GM19468 (cell line): ENCODE data around the gene PTTG1.

Source experiments
- ATAC-seq: cut with Tn5 transposase; IDR thresholded peaks from one replicate; pipeline ENCODE4 v1.9.1; 2021; ENCODE audit warnings: mild to moderate bottlenecking, moderate library complexity, moderate number of reproducible peaks; ENCODE audit not compliant: unreplicated experiment; ENCODE audit errors: extremely low read depth

Gene PTTG1

DNA sequence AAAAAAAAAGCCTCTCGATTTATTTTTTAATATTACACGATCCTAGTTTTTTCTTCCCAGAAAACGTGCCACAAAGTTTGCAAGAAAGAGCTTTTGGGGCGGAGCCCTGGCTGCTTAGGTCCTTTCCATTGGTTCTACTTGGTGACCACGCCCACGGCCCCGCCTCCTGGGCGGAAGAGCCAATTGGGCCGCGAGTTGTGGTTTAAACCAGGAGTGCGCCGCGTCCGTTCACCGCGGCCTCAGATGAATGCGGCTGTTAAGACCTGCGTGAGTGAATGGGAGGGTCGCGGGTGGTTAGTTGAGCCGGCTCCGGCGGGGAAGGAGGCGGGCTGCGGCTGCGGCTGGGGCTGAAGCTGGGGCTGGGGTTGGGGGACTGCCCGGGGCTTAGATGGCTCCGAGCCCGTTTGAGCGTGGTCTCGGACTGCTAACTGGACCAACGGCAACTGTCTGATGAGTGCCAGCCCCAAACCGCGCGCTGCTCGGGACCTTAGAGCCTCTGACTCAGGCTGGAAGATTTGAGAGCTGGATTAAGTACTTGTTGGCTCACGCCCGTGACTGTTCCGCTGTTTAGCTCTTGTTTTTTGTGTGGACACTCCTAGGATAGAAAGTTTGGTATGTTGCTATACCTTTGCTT lies at the start of gene PTTG1:
TSS of gene PTTG1 (plus strand) at position 231 of the 634 bp plus-strand sequence. CDS start 458 bp downstream, outside the sequence.
- peak; percentile 71 for ATAC-seq

DNA sequence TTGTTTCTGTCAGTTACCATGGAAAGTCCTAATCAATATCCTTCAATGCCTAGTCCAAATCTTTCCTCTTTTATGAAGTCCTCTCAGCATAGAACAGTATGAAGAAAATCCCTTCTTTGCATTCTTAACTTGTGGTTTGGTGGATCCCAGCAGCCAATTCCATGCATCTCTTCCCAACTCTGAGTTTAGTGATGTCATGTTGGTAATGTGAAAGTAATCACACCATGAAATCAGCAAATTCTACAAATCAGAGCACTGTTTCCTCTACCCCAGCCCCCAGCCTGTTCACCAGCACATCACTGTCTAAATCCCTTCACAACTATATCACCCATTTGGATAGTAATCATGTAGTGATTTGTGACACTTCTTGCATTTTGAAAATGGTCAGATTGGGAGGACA lies 46.5 kb upstream of the PTTG1 start:
- no peak for ATAC-seq

DNA sequence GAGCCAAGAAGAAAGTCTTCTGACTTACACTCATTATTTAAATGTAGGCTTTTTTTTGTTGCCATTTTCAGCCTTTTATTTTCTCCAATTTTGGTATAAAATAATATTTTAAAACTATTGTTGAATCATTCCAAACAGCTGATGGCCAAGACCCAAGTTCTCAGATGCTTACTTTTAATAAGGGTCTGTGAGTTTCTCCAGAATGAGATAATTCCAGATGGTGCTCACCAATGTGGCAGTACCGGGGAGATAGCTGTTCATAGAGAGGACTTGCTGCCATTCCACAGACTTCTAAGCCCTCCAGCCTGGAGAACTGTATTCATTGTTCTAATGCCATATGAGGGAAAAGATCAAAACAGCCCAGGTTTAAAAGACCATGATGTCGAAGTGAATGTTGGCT lies 46.0 kb upstream of the PTTG1 start:
- ATAC-seq: no peak

DNA sequence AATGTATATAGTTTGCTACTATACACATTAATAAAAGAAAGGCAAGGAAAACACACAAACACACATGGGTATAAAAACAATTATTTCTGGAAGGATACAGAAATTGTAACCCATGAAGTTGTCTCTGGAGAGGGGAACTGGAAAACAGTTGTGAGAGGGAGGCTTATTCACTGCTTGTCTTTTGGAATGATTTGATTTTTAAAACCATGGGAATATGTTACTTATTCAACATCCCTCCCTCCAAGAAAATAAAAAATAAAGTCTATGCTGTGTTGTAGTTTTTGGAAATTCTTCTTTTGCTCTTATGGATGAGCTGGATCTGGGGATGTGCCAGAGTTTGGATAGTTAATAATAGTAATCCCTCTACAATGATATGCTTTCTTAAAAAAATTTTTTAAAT lies 45.2 kb upstream of the PTTG1 start:
- ATAC-seq: no peak

DNA sequence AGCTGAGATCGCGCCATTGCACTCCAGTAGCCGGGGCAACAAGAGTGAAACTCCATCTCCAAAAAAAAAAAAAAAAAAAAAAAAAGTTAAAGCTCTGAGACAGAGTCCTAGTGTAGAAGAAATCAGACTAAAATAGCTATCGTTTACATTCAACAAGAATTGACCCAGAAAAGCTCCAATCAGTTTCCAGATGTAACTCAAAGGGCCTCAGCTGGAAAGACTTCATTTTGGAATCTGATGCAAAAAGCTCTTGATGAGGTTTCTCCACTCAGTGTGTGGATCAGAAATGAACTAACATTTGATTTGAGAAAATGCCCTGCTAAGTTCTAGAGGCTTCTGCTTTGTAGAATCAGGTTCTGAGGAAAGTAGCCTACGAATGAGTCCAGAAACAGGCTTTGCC lies 44.0 kb upstream of the PTTG1 start:
- no peak for ATAC-seq

DNA sequence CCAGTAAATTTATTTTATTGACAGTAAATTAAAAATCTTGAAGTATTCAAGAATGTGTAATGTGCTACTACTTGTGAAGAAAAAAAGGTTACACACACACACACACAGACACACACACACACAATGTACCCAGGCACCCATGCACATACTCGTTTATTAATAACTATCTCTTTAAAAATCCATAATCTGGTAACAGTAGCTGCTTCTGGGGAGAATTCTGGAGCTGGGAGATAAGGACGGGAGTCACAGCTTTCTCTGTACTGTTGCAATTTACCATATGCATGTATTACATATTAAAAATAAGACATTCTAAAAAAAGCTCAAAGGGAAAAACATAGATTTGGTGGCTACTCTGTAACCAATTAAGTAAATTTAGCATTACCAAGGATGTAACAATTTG lies 43.3 kb upstream of the PTTG1 start:
- no peak for ATAC-seq

DNA sequence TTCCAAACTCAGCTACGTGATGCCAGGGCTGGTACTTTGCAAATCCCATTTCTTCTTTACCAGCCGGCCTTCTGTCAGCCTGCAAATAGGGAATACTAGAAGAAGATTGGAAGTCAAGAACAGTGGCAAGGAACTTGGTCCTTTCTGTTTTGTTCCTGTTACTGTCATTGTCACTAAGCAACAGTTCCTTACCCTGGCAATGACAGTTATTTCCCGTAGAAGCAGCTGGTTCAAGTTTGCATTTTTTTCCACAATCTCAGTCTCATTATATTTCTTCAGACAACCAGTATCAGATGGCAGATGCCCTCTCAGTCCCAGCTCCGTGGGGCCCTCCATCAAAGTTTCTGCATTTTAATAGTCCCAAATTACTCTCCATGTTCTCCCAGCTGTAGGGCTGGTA lies 42.1 kb upstream of the PTTG1 start:
- no peak for ATAC-seq

DNA sequence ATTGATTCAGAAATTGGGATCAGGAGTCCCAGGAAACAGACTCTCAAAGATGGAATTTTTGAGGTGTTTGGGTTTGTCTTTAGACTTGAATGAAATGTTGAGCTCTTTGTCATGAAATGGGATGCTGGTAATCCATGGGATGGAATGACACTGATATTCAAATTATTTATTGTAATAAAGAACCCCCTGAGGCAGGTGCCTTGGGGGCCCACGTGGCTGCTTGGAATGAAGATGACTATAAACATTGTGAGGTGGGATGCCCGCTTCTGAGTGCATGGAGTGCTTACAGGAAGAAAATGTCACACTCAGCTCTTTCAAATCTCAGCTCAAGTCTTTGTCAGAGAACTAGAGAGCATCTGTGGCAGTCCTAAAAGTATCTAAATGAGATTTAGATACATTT lies 41.6 kb upstream of the PTTG1 start:
- ATAC-seq: no peak

DNA sequence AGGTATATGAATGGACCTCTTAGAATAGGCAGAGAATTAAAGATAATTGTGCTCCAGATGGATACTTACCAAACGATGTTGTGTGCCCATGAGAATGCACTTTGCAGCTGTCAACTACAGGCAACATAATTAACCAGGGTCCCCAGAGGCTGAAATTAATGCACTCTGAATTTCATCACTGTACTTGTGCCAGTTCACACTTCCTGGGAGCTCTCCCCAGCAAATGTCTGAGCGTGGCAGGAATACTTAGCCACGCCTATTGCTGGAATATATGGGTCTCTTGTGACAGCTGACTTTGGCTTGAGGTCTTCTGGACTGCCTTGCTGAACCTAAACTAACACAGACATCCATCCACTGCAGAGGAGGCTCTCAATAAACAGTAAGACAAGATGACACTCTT lies 39.3 kb upstream of the PTTG1 start:
- no peak for ATAC-seq

DNA sequence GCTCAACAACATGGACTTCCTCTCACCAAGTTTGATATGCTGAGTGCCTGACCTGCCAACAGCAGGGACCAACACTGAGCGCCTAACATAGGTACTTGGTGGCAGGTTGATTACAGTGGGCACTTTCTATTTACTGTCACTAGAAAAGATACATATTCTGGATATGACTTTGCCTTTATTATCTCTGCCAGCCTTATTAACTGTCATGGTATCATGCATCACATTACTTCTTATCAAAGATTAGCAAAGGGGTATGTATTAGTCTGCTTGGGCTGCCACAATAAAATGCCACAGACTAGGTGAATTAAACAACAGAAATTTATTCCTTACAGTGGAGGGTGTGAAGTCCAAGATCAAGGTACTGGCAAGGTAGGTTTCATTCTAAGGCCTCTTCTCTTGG lies 37.0 kb upstream of the PTTG1 start:
- no peak for ATAC-seq

DNA sequence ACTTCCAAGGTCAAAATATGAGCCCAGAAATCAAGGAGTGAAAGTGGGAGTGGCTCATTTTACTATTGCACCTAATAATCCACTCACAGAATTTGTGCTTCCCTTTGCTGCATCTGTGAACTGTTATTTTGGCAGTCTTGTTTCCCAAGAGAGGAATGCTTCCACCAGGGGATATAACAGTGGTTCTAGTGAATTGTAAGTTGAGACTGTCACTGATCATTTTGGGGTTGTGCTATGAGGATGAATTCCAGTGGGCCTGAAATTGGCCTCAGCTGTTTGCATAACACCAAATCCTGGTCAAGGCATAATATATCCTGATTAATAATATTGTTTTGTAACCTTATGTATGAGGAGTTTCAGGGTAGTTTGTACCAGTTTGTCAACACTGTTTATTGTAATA lies 36.2 kb upstream of the PTTG1 start:
- no peak for ATAC-seq

DNA sequence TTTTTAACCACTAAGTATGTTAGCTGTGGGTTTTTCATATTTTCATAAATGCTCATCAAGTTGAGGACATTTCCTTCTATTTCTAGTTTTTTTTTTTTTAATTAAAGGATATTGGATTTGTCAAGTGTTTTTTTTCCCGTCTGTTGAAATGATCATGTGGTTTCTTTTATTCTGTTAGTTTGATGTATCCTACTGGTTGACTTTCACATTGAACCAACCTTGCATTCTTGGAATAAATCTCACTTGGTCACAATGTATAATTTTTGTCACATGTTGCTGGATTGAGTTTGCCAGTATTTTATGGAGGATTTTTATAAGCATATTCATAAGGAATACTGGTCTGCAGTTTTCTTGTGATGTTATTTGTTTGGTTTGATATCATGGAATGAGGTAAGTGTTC lies 34.2 kb upstream of the PTTG1 start:
- no peak for ATAC-seq

DNA sequence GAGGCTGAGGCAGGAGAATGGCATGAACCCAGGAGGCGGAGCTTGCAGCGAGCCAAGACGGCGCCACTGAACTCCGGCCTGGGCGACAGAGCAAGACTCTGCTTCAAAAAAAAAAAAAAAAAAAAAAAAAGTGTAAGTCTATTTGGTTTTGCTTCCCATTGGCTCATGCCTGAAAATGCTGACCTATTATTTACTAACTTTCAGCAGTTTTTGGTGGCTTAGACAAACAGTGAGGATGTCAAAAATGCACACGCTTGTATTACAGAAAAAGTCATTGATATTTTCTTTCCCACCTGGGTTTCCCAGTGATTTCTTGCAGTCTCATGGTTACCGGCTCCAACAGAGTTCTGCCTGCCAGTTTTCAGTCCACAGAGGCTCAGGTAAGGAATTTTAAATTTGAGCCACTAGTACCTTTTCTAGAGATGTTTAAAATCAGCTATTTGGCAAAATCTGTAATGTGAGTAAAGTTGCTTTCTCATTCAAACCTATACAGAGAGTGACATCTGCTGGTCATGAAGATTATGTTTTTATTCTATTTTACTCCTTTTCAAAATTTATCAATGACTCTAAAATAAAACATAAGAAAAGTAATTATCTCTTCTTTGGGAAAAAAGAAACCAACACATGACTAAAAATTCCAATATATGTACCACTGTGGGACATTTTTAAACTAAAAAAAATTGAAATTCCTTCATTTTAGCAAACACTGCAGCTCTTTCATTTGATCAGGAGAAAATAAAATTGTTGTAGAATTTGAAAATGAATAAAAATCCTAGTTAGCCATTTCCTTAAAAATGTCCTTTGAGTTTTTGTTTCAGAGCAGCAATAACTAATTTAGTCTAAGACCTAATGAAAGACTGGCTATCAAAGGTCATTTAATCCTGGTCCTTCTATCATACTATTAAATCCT lies 30.6 kb upstream of the PTTG1 start:
- ATAC-seq: no peak

DNA sequence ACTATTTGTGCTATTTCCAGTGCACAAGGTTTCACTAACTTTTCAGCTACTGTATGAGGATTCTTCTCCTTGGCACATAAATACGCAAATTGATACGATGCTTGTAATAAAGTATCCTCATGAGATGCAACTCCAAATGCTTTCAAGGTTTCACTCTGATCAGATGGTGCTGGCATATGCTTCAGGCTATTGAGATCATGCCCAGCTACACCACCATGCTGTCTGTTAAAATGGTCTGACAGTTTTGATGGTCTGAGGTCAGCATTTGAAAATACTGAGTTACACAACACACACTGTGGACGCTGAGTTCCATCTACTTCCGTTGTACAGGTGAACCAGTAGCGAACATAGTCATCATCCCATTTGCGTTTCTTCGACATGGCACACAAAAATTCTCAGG lies 26.5 kb upstream of the PTTG1 start:
- no peak for ATAC-seq

DNA sequence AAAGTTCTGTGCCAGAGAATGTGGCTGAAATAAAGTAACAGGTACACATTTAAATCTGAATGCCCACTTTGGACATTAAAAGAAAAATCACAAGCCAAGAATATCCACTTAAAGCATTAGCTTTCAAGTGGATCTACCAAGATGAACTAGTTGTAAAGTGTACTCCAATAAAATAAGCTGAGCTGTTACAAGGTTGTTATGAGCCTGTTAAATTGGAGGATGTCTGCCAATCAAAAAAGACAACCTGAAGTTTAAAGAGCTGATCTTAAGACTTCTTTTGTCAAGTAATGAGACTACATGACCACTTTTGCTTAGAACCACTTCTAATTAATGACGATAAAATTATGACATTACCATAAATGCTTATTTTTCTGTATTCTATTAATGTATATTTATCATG lies 24.2 kb upstream of the PTTG1 start:
- ATAC-seq: no peak

DNA sequence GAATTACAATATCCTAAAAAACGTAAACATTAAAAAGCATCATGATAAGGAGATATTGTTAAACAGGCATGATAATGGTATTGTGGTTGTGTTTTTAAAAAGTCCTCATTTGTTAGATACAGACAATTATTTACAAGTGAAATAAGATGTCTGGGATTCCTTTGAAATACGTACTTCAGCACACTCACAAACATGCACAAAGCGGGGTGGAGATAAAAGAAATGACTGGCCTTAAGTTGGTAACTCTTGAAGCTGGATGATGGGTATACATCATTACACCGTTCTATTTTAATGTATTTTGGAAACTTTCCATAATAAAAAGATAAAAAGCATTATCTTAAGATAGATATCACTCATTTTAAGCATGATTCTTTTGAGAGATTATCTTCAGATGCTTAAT lies 22.8 kb upstream of the PTTG1 start:
- ATAC-seq: no peak

DNA sequence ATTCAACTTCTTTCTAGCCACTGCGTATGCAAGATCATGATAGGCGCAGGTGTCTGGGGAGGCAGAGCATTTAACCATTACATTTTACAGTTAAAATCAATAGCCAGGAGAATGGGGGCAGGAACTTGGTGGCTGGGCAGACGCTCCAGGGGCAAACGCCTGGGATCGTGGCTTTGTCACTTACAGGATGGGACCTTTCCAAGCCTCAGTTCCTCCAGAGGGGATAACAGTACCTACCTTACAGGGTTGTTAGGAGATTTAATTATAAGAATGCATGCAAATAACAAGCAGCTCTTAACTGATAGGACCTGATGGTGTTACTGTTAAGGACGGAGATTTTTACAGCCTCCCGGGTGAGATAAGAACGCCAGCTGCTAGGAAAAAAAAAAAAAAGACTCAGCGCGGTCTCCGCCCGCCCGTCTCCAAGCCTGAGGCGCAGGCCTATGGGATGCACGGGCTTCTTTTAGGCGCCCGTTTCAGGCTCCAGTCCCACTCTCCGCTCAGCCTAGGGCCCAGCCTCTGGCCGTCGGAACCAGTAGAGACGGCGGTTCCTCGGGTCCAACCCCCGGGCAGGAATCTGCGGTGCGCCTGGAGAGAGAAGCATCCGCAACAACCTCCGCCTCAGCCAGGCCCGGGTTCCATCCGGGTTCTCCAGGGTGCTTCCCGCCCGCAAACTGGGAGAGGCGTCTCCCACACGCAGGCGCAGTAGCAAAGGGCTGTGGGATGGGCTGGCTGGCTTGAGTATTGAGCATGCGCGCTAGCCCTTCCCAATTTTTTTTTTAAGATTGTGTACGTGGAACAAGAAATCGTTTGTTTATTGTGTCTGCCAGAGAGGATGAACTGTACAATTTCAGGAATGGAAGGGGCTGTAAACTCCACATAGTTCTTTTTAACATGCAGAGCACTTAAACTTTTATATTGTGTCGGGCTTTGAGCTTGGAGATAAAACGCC lies 22.0 kb upstream of the PTTG1 start, which contains the start of gene FAM200C:
TSS of gene FAM200C (minus strand) at position 653 of the 952 bp plus-strand sequence. CDS start 4,564 bp downstream, outside the sequence.
- peak; percentile 63 for ATAC-seq

DNA sequence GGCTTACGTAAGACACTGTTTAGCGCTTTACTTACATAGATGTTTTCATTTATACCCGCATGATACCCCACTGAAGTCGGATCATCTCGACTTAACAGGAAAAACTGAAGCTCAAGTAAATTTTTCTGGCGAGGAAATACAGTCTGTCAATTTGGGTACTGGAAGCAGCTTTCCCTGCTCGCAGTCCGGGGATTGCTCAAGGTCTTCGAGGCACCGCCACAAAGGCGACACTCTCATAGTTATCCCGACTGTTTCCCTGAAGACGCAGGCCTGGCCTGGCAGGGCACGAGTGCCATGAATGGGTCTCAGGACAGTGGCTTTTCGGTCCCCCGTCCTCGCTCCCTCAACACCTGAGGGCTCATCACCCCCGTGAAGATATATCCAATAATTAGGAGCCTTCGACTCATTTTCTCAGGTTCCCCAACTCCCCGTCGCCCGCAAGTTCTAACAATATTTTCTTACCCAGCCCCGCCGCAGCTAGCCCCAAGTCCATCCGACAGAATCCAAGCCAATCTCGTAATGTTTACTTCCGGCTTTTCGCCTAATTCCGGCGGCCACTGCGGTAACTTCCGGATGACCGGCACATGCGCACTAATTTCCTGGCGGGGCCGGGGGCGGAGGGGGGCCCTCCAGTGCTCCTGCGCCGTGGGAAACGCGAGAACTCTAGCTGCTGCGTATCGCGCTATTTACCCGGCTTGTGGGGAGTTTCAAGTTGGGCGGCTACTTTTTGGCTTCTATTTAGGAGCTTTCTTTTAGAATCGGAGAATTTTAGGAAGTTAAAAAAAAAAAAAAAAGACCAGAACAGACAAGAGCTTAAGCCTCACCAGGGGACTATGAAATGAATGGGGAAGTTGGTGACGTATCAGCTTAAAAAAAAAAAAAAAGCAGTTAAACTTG lies 2.8 kb upstream of the PTTG1 start, which contains the start of gene SLU7:
TSS of gene SLU7 (minus strand) at position 521 of the 897 bp plus-strand sequence. CDS start 3,787 bp downstream, outside the sequence.
- ATAC-seq: peak; percentile 36
